ENCODE data around the gene CFAP45. TPM values are rescaled to one million over a fixed set of nuclear protein-coding genes. Genes with fewer than 3 reads are reported as not detected.

CFAP45 gene
- total RNA-seq, 1 experiment from 2014 or later = 0.48 TPM

DNA sequence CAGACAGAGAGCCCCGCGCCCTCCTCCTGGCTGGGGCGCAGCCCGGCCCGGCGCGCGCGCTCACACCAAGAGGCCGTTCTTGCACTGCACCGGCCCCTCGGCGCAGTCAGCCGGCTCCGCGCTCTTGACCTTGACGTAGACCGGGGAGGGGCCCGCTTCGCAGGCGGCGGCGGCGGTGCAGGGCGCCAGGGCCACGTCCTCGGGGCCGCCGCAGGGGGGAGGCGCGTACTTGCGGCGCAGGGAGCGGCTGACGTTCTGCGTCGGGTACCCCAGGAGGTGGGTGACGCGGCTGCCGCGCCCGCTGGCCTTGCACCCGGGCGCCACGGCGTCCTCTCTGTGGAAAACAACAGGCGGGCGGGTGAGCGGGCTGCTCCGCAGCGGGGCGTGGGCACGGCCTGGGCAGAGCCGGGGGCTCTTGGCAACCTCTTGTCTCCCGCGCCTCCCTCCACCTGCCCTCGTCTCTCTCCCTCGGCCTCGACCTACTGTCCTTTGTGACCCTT, 45.2 kb downstream of the CFAP45 start (continued):
- TF ChIP-seq, protein P1, sequence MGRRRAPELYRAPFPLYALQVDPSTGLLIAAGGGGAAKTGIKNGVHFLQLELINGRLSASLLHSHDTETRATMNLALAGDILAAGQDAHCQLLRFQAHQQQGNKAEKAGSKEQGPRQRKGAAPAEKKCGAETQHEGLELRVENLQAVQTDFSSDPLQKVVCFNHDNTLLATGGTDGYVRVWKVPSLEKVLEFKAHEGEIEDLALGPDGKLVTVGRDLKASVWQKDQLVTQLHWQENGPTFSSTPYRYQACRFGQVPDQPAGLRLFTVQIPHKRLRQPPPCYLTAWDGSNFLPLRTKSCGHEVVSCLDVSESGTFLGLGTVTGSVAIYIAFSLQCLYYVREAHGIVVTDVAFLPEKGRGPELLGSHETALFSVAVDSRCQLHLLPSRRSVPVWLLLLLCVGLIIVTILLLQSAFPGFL (CRISPR knock-in tag; IDR thresholded peaks at IDR 0.05; ENCODE audit: borderline replicate concordance) = no peak
- TF ChIP-seq TEAD1 (CRISPR knock-in tag; IDR thresholded peaks at IDR 0.05) = no peak
- no peak for TF ChIP-seq OVOL2 (CRISPR knock-in tag; IDR thresholded peaks at IDR 0.05; ENCODE audit: borderline replicate concordance)
- TF ChIP-seq ZNF138 (CRISPR knock-in tag; conservative IDR thresholded peaks at IDR 0.05) = 0 out of 2 replicates have a peak, but pooled peaks have one; percentile 48
- no peak for TF ChIP-seq TEAD4 (CRISPR knock-in tag; IDR thresholded peaks at IDR 0.05)
- no peak for TF ChIP-seq E2F1 (CRISPR knock-in tag; IDR thresholded peaks at IDR 0.05)
- no peak for TF ChIP-seq ZNF232 (CRISPR knock-in tag; IDR thresholded peaks at IDR 0.05)
- TF ChIP-seq TP53 (CRISPR knock-in tag; IDR thresholded peaks at IDR 0.05) = 0 out of 2 replicates have a peak, but pooled peaks have one; percentile 35
- TF ChIP-seq TCF7 (CRISPR knock-in tag; IDR thresholded peaks at IDR 0.05; ENCODE audit: low read depth) = no peak
- TF ChIP-seq, protein P2, sequence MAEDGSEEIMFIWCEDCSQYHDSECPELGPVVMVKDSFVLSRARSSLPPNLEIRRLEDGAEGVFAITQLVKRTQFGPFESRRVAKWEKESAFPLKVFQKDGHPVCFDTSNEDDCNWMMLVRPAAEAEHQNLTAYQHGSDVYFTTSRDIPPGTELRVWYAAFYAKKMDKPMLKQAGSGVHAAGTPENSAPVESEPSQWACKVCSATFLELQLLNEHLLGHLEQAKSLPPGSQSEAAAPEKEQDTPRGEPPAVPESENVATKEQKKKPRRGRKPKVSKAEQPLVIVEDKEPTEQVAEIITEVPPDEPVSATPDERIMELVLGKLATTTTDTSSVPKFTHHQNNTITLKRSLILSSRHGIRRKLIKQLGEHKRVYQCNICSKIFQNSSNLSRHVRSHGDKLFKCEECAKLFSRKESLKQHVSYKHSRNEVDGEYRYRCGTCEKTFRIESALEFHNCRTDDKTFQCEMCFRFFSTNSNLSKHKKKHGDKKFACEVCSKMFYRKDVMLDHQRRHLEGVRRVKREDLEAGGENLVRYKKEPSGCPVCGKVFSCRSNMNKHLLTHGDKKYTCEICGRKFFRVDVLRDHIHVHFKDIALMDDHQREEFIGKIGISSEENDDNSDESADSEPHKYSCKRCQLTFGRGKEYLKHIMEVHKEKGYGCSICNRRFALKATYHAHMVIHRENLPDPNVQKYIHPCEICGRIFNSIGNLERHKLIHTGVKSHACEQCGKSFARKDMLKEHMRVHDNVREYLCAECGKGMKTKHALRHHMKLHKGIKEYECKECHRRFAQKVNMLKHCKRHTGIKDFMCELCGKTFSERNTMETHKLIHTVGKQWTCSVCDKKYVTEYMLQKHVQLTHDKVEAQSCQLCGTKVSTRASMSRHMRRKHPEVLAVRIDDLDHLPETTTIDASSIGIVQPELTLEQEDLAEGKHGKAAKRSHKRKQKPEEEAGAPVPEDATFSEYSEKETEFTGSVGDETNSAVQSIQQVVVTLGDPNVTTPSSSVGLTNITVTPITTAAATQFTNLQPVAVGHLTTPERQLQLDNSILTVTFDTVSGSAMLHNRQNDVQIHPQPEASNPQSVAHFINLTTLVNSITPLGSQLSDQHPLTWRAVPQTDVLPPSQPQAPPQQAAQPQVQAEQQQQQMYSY (CRISPR knock-in tag; IDR thresholded peaks at IDR 0.05) = no peak
- TF ChIP-seq, protein P3, sequence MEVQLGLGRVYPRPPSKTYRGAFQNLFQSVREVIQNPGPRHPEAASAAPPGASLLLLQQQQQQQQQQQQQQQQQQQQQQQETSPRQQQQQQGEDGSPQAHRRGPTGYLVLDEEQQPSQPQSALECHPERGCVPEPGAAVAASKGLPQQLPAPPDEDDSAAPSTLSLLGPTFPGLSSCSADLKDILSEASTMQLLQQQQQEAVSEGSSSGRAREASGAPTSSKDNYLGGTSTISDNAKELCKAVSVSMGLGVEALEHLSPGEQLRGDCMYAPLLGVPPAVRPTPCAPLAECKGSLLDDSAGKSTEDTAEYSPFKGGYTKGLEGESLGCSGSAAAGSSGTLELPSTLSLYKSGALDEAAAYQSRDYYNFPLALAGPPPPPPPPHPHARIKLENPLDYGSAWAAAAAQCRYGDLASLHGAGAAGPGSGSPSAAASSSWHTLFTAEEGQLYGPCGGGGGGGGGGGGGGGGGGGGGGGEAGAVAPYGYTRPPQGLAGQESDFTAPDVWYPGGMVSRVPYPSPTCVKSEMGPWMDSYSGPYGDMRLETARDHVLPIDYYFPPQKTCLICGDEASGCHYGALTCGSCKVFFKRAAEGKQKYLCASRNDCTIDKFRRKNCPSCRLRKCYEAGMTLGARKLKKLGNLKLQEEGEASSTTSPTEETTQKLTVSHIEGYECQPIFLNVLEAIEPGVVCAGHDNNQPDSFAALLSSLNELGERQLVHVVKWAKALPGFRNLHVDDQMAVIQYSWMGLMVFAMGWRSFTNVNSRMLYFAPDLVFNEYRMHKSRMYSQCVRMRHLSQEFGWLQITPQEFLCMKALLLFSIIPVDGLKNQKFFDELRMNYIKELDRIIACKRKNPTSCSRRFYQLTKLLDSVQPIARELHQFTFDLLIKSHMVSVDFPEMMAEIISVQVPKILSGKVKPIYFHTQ (CRISPR knock-in tag; IDR thresholded peaks at IDR 0.05) = no peak
- TF ChIP-seq, protein P4, sequence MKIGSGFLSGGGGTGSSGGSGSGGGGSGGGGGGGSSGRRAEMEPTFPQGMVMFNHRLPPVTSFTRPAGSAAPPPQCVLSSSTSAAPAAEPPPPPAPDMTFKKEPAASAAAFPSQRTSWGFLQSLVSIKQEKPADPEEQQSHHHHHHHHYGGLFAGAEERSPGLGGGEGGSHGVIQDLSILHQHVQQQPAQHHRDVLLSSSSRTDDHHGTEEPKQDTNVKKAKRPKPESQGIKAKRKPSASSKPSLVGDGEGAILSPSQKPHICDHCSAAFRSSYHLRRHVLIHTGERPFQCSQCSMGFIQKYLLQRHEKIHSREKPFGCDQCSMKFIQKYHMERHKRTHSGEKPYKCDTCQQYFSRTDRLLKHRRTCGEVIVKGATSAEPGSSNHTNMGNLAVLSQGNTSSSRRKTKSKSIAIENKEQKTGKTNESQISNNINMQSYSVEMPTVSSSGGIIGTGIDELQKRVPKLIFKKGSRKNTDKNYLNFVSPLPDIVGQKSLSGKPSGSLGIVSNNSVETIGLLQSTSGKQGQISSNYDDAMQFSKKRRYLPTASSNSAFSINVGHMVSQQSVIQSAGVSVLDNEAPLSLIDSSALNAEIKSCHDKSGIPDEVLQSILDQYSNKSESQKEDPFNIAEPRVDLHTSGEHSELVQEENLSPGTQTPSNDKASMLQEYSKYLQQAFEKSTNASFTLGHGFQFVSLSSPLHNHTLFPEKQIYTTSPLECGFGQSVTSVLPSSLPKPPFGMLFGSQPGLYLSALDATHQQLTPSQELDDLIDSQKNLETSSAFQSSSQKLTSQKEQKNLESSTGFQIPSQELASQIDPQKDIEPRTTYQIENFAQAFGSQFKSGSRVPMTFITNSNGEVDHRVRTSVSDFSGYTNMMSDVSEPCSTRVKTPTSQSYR (CRISPR knock-in tag; IDR thresholded peaks at IDR 0.05) = no peak
- TF ChIP-seq FOXK1 (CRISPR knock-in tag; IDR thresholded peaks at IDR 0.05) = no peak
- peak; percentile 48; the same call in 1 of the 2 replicates for TF ChIP-seq CREM (CRISPR knock-in tag; IDR thresholded peaks at IDR 0.05)
- TF ChIP-seq E2F5 (CRISPR knock-in tag; IDR thresholded peaks at IDR 0.05) = peak; percentile 62; the same call in 1 of the 2 replicates
- TF ChIP-seq RELA (CRISPR knock-in tag; IDR thresholded peaks at IDR 0.05; ENCODE audit: borderline replicate concordance) = peak; percentile 33; the same call in 1 of the 2 replicates
- TF ChIP-seq ARID4B (CRISPR knock-in tag; IDR thresholded peaks at IDR 0.05; ENCODE audit: borderline replicate concordance) = no peak
- TF ChIP-seq SP1 (CRISPR knock-in tag; conservative IDR thresholded peaks at IDR 0.05) = peak; percentile 43; the same call in 1 of the 2 replicates
- TF ChIP-seq SOX15 (CRISPR knock-in tag; IDR thresholded peaks at IDR 0.05) = no peak
- no peak for TF ChIP-seq ELF4 (CRISPR knock-in tag; IDR thresholded peaks at IDR 0.05; ENCODE audit: low read depth)
- TF ChIP-seq, protein P5, sequence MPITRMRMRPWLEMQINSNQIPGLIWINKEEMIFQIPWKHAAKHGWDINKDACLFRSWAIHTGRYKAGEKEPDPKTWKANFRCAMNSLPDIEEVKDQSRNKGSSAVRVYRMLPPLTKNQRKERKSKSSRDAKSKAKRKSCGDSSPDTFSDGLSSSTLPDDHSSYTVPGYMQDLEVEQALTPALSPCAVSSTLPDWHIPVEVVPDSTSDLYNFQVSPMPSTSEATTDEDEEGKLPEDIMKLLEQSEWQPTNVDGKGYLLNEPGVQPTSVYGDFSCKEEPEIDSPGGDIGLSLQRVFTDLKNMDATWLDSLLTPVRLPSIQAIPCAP (CRISPR knock-in tag; IDR thresholded peaks at IDR 0.05) = no peak
